Ascending aorta (tissue), 2 donors: Measurements from ENCODE around the gene ZKSCAN2. TPM values are rescaled to one million over a fixed set of nuclear protein-coding genes. Genes with fewer than 3 reads are reported as not detected.

ENCODE experiments used
- DNase-seq, 2 donors: peaks; one replicate each; pipeline ENCODE4 v3.0.0-alpha.2; 2019; ENCODE audit warnings: low spot score in 2 of 2
- H3K27ac ChIP-seq, 2 donors: fragments of 200-600 bp; sonication (generic); one replicate each; pipeline ENCODE4 v1.5.1; 2016 to 2017; ENCODE audit warnings: mild to moderate bottlenecking in 1 of 2
- H3K27me3 ChIP-seq: fragments of 200-600 bp; sonication (generic); one replicate; pipeline ENCODE4 v1.5.1; 2017
- H3K36me3 ChIP-seq, 2 donors: fragments of 200-600 bp; sonication (generic); one replicate each; pipeline ENCODE4 v1.5.1; 2016
- H3K4me1 ChIP-seq, 2 donors: fragments of 200-600 bp; sonication (generic); one replicate each; pipeline ENCODE4 v1.5.1; 2016 to 2017; ENCODE audit warnings: mild to moderate bottlenecking in 1 of 2
- H3K4me3 ChIP-seq, 2 donors: fragments of 200-600 bp; sonication (generic); one replicate each; pipeline ENCODE4 v1.5.1; 2016 to 2017; ENCODE audit warnings: mild to moderate bottlenecking in 1 of 2
- H3K9me3 ChIP-seq, 2 donors: fragments of 200-600 bp; sonication (generic); one replicate each; pipeline ENCODE4 v1.5.1; 2016
- intact Hi-C: fragments of 100-400 bp; cut with DNase I; formaldehyde crosslinking; loops from one replicate; pipeline ENCODE4 v1.15.1; 2023
- total RNA-seq: library from RNA; depleted of rRNA; stranded (reverse); fragments of >200 nt; gene quantifications from one replicate; pipeline ENCODE4 v1.1.0, GENCODE V29; 2016
- TF ChIP-seq, protein P1 (sequence below), 3 experiments: fragments of 200-600 bp in 2 of 3; fragments of 450-650 bp in 1 of 3; sonication (generic) in 2 of 3; IDR thresholded peaks; one replicate each; pipeline ENCODE4 v1.5.1; 2016 to 2019; ENCODE audit warnings: antibody characterized with exemption in 3 of 3, mild to moderate bottlenecking in 1 of 3, moderate library complexity in 1 of 3

ZKSCAN2 gene
- total RNA-seq, 1 donor from 2014 or later = 3.1 TPM

DNA sequence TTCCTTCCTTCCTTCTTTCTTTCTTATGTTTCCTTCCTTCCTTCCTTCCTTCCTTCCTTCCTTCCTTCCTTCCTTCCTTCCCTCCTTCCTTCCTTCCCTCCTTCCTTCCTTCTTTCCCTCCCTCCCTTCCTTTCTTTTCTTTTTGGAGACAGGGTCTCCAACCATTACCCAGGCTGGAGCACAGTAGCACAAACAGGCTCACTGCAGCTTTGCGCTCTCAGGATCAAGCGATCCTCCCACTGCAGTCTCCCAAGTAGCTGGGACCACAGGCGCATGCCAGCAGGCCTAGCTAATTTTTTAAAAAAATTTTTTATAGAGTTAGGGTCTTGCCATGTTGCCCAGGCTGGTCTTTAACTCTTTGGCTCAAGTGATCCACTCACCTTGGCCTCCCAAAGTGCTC, 31.8 kb upstream of the ZKSCAN2 start:
- TF ChIP-seq, protein P1, sequence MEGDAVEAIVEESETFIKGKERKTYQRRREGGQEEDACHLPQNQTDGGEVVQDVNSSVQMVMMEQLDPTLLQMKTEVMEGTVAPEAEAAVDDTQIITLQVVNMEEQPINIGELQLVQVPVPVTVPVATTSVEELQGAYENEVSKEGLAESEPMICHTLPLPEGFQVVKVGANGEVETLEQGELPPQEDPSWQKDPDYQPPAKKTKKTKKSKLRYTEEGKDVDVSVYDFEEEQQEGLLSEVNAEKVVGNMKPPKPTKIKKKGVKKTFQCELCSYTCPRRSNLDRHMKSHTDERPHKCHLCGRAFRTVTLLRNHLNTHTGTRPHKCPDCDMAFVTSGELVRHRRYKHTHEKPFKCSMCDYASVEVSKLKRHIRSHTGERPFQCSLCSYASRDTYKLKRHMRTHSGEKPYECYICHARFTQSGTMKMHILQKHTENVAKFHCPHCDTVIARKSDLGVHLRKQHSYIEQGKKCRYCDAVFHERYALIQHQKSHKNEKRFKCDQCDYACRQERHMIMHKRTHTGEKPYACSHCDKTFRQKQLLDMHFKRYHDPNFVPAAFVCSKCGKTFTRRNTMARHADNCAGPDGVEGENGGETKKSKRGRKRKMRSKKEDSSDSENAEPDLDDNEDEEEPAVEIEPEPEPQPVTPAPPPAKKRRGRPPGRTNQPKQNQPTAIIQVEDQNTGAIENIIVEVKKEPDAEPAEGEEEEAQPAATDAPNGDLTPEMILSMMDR (IDR thresholded peaks at IDR 0.05) = no peak
- no peaks in the 10 kb centered on the region for H3K4me1 ChIP-seq
- intact Hi-C loops = no loop called here

DNA sequence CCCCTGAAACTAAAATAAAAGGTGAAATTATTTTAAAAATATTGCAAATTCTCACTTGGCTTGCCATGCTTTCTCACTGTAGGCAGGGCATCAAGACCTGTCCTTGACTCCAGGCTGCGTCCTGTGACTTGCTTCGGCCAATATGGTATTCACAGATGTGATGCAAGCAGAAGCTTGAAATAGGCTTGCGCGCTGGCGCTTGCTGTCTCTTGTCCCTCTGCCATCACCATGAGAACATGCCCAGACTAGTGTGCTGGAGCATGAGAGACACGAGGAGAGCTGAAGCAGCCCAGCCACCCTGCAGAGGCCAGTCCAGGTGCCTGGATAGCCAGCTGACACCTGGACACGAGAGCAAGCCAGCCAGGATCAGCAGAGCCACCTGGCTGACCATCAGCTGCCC, 21.8 kb upstream of the ZKSCAN2 start:
- Histone ChIP-seq H3K9me3 (peaks cover 0 to 14% of the 10 kb centered on the region in 2 donors), H3K4me1 (no peaks in the 10 kb centered on the region), H3K27me3 (no peaks in the 10 kb centered on the region), H3K36me3 (no peaks in the 10 kb centered on the region), H3K27ac (no peak overlapping the region), H3K4me3 (no peak overlapping the region)
- intact Hi-C loops = no loop called here
- TF ChIP-seq, protein P1 (IDR thresholded peaks at IDR 0.05) = no peak
- DNase-seq = no peak

More for the DNA sequence above, 31.8 kb upstream of the ZKSCAN2 start:
- Histone ChIP-seq H3K36me3 (no peaks in the 10 kb centered on the region), H3K9me3 (peaks cover 0 to 2% of the 10 kb centered on the region in 2 donors), H3K27me3 (no peaks in the 10 kb centered on the region), H3K4me3 (no peak overlapping the region), H3K27ac (no peak overlapping the region)
- DNase-seq = no peak

DNA sequence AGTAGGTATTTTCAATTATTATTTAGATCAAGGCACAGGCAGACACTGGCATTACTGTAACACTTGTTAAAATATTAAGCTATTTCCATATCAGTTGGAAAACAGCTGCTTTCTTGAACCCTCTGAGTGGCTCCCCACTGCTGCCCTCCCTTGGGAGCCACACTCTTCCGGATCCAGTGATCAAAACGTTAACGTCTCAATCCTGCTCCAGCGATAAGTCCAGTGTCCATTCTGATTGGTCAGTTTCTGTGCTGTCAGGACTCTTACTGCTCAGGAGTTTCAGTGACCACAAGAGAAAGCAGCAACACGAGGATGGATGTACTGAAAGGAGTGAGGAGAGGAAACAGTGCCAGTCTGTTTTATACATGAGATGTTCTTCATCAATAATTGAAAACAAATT, 13.8 kb upstream of the ZKSCAN2 start:
- intact Hi-C loops = no loop called here
- H3K27ac ChIP-seq = no peak overlapping the region
- H3K27me3 ChIP-seq = no peaks in the 10 kb centered on the region
- no peaks in the 10 kb centered on the region for H3K4me1 ChIP-seq
- no peaks in the 10 kb centered on the region for H3K9me3 ChIP-seq
- no peak for DNase-seq
- H3K36me3 ChIP-seq = no peaks in the 10 kb centered on the region
- TF ChIP-seq, protein P1 (IDR thresholded peaks at IDR 0.05) = no peak
- no peak overlapping the region for H3K4me3 ChIP-seq

DNA sequence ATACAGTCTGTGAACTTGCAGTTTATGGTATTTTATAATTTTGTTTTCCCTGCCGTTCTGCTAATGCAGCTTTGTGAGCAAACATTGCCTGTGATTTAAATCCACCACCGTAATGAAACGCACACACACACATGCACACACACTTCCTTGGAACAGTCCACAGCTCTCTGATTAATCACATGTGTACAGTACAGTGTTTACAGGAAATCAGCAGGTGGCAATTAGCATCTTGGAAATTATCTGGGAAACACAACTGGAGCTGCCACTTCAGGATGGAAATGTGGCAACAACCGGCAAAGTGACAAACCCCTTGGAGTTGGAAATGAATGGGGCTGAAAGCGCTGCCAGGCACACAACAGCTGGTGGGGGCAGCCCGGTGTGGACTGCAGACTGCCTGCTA, 12.9 kb upstream of the ZKSCAN2 start:
- Histone ChIP-seq H3K4me3 (no peak overlapping the region), H3K27me3 (no peaks in the 10 kb centered on the region), H3K9me3 (no peaks in the 10 kb centered on the region), H3K27ac (no peak overlapping the region), H3K36me3 (no peaks in the 10 kb centered on the region), H3K4me1 (no peaks in the 10 kb centered on the region)
- intact Hi-C loops = no loop called here
- no peak for DNase-seq
- TF ChIP-seq, protein P1 (IDR thresholded peaks at IDR 0.05) = no peak

DNA sequence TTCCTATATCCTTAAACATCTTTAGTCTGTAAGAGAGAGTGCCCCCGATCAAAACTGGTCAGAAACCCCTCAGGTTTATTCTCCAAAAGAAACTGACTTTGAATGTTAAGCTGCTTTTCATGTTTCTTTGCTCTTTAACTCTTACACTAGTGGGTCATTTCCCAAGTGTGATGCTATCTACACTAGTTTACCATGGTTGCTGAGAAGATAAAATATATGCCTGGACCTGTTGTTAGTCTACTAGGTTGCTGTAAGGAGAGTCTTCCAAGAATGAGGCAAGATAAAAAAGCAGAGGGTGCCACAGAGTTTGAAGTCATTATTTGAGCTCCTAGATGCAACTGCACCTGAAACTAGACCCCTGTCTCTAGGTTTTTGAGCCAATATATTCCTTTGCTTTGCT, 12.2 kb upstream of the ZKSCAN2 start:
- no peaks in the 10 kb centered on the region for H3K9me3 ChIP-seq
- H3K36me3 ChIP-seq = no peaks in the 10 kb centered on the region
- DNase-seq = no peak
- H3K27me3 ChIP-seq = no peaks in the 10 kb centered on the region
- H3K4me3 ChIP-seq = no peak overlapping the region
- H3K4me1 ChIP-seq = no peaks in the 10 kb centered on the region
- TF ChIP-seq, protein P1 (IDR thresholded peaks at IDR 0.05) = no peak
- no peak overlapping the region for H3K27ac ChIP-seq
- intact Hi-C loops = no loop called here

DNA sequence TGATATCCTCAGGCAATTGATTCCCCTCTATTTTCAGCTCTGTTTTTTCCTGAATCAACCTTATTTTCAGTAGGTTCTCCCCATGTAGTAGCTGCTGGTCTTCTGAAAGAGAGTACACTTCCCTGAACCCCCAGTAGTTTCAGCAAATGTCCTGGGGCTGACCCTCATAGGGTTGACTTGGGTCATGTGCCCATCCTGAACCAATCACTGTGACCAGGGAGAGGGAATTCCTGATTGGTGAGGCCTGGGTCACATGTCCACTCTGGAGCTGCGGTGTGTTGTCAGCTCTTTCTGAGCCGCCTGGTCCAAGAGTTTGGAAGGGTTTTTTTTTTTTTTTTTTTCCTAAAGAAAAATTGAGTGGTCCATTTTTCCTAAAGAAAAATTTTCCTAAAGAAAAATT, 8.3 kb upstream of the ZKSCAN2 start:
- Histone ChIP-seq H3K27me3 (no peaks in the 10 kb centered on the region), H3K36me3 (no peaks in the 10 kb centered on the region), H3K4me3 (no peak overlapping the region), H3K27ac (no peak overlapping the region), H3K9me3 (no peaks in the 10 kb centered on the region), H3K4me1 (no peaks in the 10 kb centered on the region)
- DNase-seq = no peak
- TF ChIP-seq, protein P1 (IDR thresholded peaks at IDR 0.05) = no peak
- intact Hi-C loops = no loop called here
